HepG2 (cell line): Measurements from ENCODE around the gene PIR. TPM values are rescaled to one million over a fixed set of nuclear protein-coding genes. Genes with fewer than 3 reads are reported as not detected.

ENCODE experiments used
- AGO1 ChIP-seq: fragments of 200-400 bp; formaldehyde crosslinking; IDR thresholded peaks from 2 replicates; pipeline ENCODE4 v1.6.1; 2017; ENCODE audit warnings: mild to moderate bottlenecking, low read depth, low read length, moderate library complexity; ENCODE audit not compliant: poor library complexity, severe bottlenecking
- DMAP1 ChIP-seq: IDR thresholded peaks from 2 replicates; pipeline ENCODE4 v1.6.1; 2016
- HIVEP1 ChIP-seq: sonication (generic); formaldehyde crosslinking; IDR thresholded peaks from 2 replicates; pipeline ENCODE4 v1.4.0; 2020; ENCODE audit warnings: mild to moderate bottlenecking, missing genetic modification reagents
- ISL2 ChIP-seq: sonication (generic); formaldehyde crosslinking; IDR thresholded peaks from 2 replicates; pipeline ENCODE4 v1.5.0; 2020; ENCODE audit warnings: missing genetic modification reagents
- KMT2B ChIP-seq: IDR thresholded peaks from 2 replicates; pipeline ENCODE4 v1.6.1; 2016; ENCODE audit warnings: missing genetic modification reagents, missing compliant biosample characterization
- NFRKB ChIP-seq: fragments of 450-650 bp; IDR thresholded peaks from 2 replicates; pipeline ENCODE4 v1.6.1; 2017
- NR1H2 ChIP-seq: sonication (generic); formaldehyde crosslinking; IDR thresholded peaks from 2 replicates; pipeline ENCODE4 v1.8.1; 2022; ENCODE audit warnings: low read depth, missing genetic modification reagents, borderline replicate concordance
- PHF20 ChIP-seq: sonication (generic); formaldehyde crosslinking; IDR thresholded peaks from 2 replicates; pipeline ENCODE4 v1.5.0; 2020; ENCODE audit warnings: mild to moderate bottlenecking, missing genetic modification reagents
- SOX6 ChIP-seq, 2 experiments: fragments of 450-650 bp in 1 of 2; sonication (generic) in 1 of 2; formaldehyde crosslinking in 1 of 2; IDR thresholded peaks; 2 replicates each; pipeline versions ENCODE4 v1.4.0 to v1.6.1; 2017 to 2020; ENCODE audit warnings: antibody characterized with exemption in 1 of 2, mild to moderate bottlenecking in 1 of 2, missing genetic modification reagents in 1 of 2
- SP4 ChIP-seq: sonication (generic); formaldehyde crosslinking; IDR thresholded peaks from 2 replicates; pipeline ENCODE4 v1.8.1; 2023; ENCODE audit warnings: mild to moderate bottlenecking, missing genetic modification reagents
- TCF7 ChIP-seq: sonication (generic); IDR thresholded peaks from 2 replicates; pipeline ENCODE4 v1.6.1; 2016; ENCODE audit warnings: antibody characterized with exemption, low read depth
- TEAD3 ChIP-seq: optimal IDR thresholded peaks from 2 replicates; pipeline ENCODE3; 2016; ENCODE audit warnings: borderline replicate concordance
- ZFY ChIP-seq: sonication (generic); formaldehyde crosslinking; IDR thresholded peaks from 2 replicates; pipeline ENCODE4 v1.4.0; 2020; ENCODE audit warnings: missing genetic modification reagents
- ZGPAT ChIP-seq: IDR thresholded peaks from 2 replicates; pipeline ENCODE4 v1.6.1; 2016; ENCODE audit warnings: mild to moderate bottlenecking
- ZIK1 ChIP-seq: sonication (generic); formaldehyde crosslinking; IDR thresholded peaks from 2 replicates; pipeline ENCODE4 v1.5.0; 2020; ENCODE audit warnings: mild to moderate bottlenecking, low read depth, missing genetic modification reagents, borderline replicate concordance
- ZNF224 ChIP-seq: sonication (generic); formaldehyde crosslinking; IDR thresholded peaks from 2 replicates; pipeline ENCODE4 v1.5.0; 2020; ENCODE audit warnings: mild to moderate bottlenecking, missing genetic modification reagents
- ZNF329 ChIP-seq: sonication (generic); formaldehyde crosslinking; IDR thresholded peaks from 2 replicates; pipeline ENCODE4 v1.9.0; 2021; ENCODE audit warnings: low read depth, mild to moderate bottlenecking, missing genetic modification reagents
- ZNF501 ChIP-seq: sonication (generic); formaldehyde crosslinking; IDR thresholded peaks from 2 replicates; pipeline ENCODE4 v1.5.1; 2020; ENCODE audit warnings: mild to moderate bottlenecking, moderate library complexity, missing genetic modification reagents
- ZNF615 ChIP-seq: sonication (generic); formaldehyde crosslinking; IDR thresholded peaks from 2 replicates; pipeline ENCODE4 v1.5.0; 2020; ENCODE audit warnings: mild to moderate bottlenecking, missing genetic modification reagents, borderline replicate concordance
- ZNF619 ChIP-seq: sonication (generic); formaldehyde crosslinking; IDR thresholded peaks from 2 replicates; pipeline ENCODE4 v1.4.0; 2020; ENCODE audit warnings: mild to moderate bottlenecking, missing genetic modification reagents
- polyA plus RNA-seq, 8 experiments: library from polyadenylated mRNA; depleted of rRNA in 3 of 8; stranded (reverse) in 7 of 8; unstranded in 1 of 8; fragments of >200 nt; fragmentation: Illumina TruSeq in 4 of 8; extraction: Trizol in 4 of 8; gene quantifications; 2 replicates each; pipeline versions ENCODE4 v1.2.1 to v1.2.3, GENCODE V29; 2011 to 2016; ENCODE audit warnings: low read depth in 4 of 8, missing spikeins in 1 of 8, mixed read lengths in 1 of 8; ENCODE audit not compliant: insufficient read depth in 1 of 8
- total RNA-seq, 5 experiments: library from RNA; depleted of rRNA; stranded (reverse); fragments of >200 nt; fragmentation: Illumina TruSeq; extraction: Trizol; gene quantifications; 2 replicates each; pipeline ENCODE4 v1.2.3, GENCODE V29; 2016; ENCODE audit warnings: low read depth in 1 of 5
- TF ChIP-seq, protein P1 (sequence below): sonication (generic); formaldehyde crosslinking; IDR thresholded peaks from 2 replicates; pipeline ENCODE4 v1.4.0; 2020; ENCODE audit warnings: missing genetic modification reagents, borderline replicate concordance
- TF ChIP-seq, protein P2 (sequence below): sonication (generic); formaldehyde crosslinking; IDR thresholded peaks from 2 replicates; pipeline ENCODE4 v1.4.0; 2020; ENCODE audit warnings: missing genetic modification reagents, borderline replicate concordance

PIR gene
- total and polyA plus RNA-seq, 2 of the 13 experiments (the other 11 are each of a cell fraction or from before 2014, with no cell fraction given): 12.2 to 38.0 TPM

GRCh38 chrX:15335135-15336022, 157.8 kb downstream of the PIR start, which contains the start of gene PIGA (continued):
- no peak for TF ChIP-seq ZNF329 (CRISPR knock-in tag)
- peak; percentile 49; the same call in 1 of the 2 replicates for TF ChIP-seq KMT2B
- TF ChIP-seq, protein P1, sequence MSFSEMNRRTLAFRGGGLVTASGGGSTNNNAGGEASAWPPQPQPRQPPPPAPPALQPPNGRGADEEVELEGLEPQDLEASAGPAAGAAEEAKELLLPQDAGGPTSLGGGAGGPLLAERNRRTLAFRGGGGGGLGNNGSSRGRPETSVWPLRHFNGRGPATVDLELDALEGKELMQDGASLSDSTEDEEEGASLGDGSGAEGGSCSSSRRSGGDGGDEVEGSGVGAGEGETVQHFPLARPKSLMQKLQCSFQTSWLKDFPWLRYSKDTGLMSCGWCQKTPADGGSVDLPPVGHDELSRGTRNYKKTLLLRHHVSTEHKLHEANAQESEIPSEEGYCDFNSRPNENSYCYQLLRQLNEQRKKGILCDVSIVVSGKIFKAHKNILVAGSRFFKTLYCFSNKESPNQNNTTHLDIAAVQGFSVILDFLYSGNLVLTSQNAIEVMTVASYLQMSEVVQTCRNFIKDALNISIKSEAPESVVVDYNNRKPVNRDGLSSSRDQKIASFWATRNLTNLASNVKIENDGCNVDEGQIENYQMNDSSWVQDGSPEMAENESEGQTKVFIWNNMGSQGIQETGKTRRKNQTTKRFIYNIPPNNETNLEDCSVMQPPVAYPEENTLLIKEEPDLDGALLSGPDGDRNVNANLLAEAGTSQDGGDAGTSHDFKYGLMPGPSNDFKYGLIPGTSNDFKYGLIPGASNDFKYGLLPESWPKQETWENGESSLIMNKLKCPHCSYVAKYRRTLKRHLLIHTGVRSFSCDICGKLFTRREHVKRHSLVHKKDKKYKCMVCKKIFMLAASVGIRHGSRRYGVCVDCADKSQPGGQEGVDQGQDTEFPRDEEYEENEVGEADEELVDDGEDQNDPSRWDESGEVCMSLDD: no peak
- peak; percentile 54; the same call in 1 of the 2 replicates for TF ChIP-seq DMAP1 (CRISPR knock-in tag)
- TF ChIP-seq SOX6 (IDR thresholded peaks at IDR 0.05): no peak
- TF ChIP-seq SOX6 (CRISPR knock-in tag; IDR thresholded peaks at IDR 0.05): no peak
- no peak for TF ChIP-seq HIVEP1 (CRISPR knock-in tag)
- no peak for TF ChIP-seq ISL2 (CRISPR knock-in tag)
- TF ChIP-seq NFRKB: no peak
- no peak for TF ChIP-seq ZNF619 (CRISPR knock-in tag)
- TF ChIP-seq ZNF501: 0 out of 2 replicates have a peak, but pooled peaks have one; percentile 38
- TF ChIP-seq, protein P2, sequence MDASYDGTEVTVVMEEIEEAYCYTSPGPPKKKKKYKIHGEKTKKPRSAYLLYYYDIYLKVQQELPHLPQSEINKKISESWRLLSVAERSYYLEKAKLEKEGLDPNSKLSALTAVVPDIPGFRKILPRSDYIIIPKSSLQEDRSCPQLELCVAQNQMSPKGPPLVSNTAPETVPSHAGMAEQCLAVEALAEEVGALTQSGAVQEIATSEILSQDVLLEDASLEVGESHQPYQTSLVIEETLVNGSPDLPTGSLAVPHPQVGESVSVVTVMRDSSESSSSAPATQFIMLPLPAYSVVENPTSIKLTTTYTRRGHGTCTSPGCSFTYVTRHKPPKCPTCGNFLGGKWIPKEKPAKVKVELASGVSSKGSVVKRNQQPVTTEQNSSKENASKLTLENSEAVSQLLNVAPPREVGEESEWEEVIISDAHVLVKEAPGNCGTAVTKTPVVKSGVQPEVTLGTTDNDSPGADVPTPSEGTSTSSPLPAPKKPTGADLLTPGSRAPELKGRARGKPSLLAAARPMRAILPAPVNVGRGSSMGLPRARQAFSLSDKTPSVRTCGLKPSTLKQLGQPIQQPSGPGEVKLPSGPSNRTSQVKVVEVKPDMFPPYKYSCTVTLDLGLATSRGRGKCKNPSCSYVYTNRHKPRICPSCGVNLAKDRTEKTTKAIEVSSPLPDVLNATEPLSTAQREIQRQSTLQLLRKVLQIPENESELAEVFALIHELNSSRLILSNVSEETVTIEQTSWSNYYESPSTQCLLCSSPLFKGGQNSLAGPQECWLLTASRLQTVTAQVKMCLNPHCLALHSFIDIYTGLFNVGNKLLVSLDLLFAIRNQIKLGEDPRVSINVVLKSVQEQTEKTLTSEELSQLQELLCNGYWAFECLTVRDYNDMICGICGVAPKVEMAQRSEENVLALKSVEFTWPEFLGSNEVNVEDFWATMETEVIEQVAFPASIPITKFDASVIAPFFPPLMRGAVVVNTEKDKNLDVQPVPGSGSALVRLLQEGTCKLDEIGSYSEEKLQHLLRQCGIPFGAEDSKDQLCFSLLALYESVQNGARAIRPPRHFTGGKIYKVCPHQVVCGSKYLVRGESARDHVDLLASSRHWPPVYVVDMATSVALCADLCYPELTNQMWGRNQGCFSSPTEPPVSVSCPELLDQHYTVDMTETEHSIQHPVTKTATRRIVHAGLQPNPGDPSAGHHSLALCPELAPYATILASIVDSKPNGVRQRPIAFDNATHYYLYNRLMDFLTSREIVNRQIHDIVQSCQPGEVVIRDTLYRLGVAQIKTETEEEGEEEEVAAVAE (CRISPR knock-in tag): no peak
- TF ChIP-seq ZGPAT (CRISPR knock-in tag): peak; percentile 60; the same call in 1 of the 2 replicates
- peak; percentile 60 for TF ChIP-seq SP4 (CRISPR knock-in tag)
- peak; percentile 77 for TF ChIP-seq ZFY
- no peak for TF ChIP-seq ZNF224 (CRISPR knock-in tag)
- TF ChIP-seq ZNF615 (CRISPR knock-in tag): no peak
- no peak for TF ChIP-seq TEAD3
- TF ChIP-seq PHF20 (CRISPR knock-in tag): peak; percentile 75
- no peak for TF ChIP-seq TCF7
- TF ChIP-seq ZIK1: no peak
- no peak for TF ChIP-seq NR1H2
- TF ChIP-seq AGO1: no peak
